Stomach (tissue), 4 donors: ENCODE measurements around the gene MYO9B.

Source experiments
- CTCF ChIP-seq, 7 experiments: fragments of 450-650 bp in 4 of 7; fragments of 200-600 bp in 3 of 7; sonication (generic) in 3 of 7; IDR thresholded peaks; one replicate each; pipeline ENCODE4 v1.5.1; 2016 to 2019; ENCODE audit warnings: antibody characterized with exemption in 7 of 7, control low read depth in 2 of 7, mild to moderate bottlenecking in 1 of 7
- EP300 ChIP-seq: sonication (generic); formaldehyde crosslinking; IDR thresholded peaks from one replicate; pipeline ENCODE4 v1.6.1; 2017; ENCODE audit warnings: antibody characterized with exemption
- POLR2A ChIP-seq, 4 donors: fragments of 450-650 bp; IDR thresholded peaks; one replicate each; pipeline ENCODE4 v1.6.1; 2016; ENCODE audit warnings: antibody characterized with exemption in 4 of 4, control low read depth in 2 of 4, mild to moderate bottlenecking in 1 of 4, moderate library complexity in 1 of 4
- POLR2AphosphoS5 ChIP-seq, 3 donors: sonication (generic); formaldehyde crosslinking; IDR thresholded peaks; one replicate each; pipeline ENCODE4 v1.6.1; 2016; ENCODE audit warnings: antibody characterized with exemption in 3 of 3

GRCh38 chr19:17245535-17245984 lies 170.0 kb downstream of the MYO9B start, which contains the start of gene NR2F6:
- TF ChIP-seq POLR2A (IDR thresholded peaks at IDR 0.05) (no peak), CTCF (IDR thresholded peaks at IDR 0.05) (no peak), POLR2AphosphoS5 (IDR thresholded peaks at IDR 0.05) (peak in 2 of 3 donors; percentile 76 to 79), EP300 (no peak)
